BE2C (cell line): ENCODE measurements around the gene LDB2.
"Not testable (repeated sequence)": the region's sequence is repeated elsewhere in the genome, so short reads cannot be mapped to it uniquely, and the experiment has no call there.

Experiments
- DNase-seq: peaks from one replicate; pipeline ENCODE4 v3.0.0-alpha.2; 2020
- H3K27me3 ChIP-seq: fragments of 250-450 bp; sonication (Bioruptor Pico); 2 replicates; pipeline ENCODE4 v1.5.1; 2020; ENCODE audit warnings: mild to moderate bottlenecking
- H3K36me3 ChIP-seq: fragments of 250-450 bp; sonication (Bioruptor Pico); 2 replicates; pipeline ENCODE4 v1.5.1; 2020; ENCODE audit warnings: mild to moderate bottlenecking
- H3K4me1 ChIP-seq: fragments of 250-450 bp; sonication (Bioruptor Pico); 2 replicates; pipeline ENCODE4 v1.5.1; 2020
- H3K4me3 ChIP-seq: 2 replicates; pipeline ENCODE4 v1.5.1; 2011; ENCODE audit warnings: low read depth, low read length
- H3K9me3 ChIP-seq: fragments of 250-450 bp; sonication (Bioruptor Pico); 2 replicates; pipeline ENCODE4 v1.5.1; 2020
- CTCF ChIP-seq: IDR thresholded peaks from 2 replicates; pipeline ENCODE4 v1.5.1; 2012; ENCODE audit warnings: mild to moderate bottlenecking, low read depth, low read length

LDB2 gene

GRCh38 chr4:16926214-16926613, 27.8 kb upstream of the LDB2 start:
- no peaks in the 10 kb centered on the region for H3K9me3 ChIP-seq
- H3K4me3 ChIP-seq, result no peak overlapping the region
- H3K27me3 ChIP-seq, result no peaks in the 10 kb centered on the region
- no peaks in the 10 kb centered on the region for H3K36me3 ChIP-seq
- no peak for TF ChIP-seq CTCF
- no peak for DNase-seq
- no peaks in the 10 kb centered on the region for H3K4me1 ChIP-seq

- not testable (repeated sequence) for H3K27me3 ChIP-seq, H3K9me3 ChIP-seq, DNase-seq, H3K4me3 ChIP-seq, H3K36me3 ChIP-seq, H3K4me1 ChIP-seq
These were observed 20.3 kb upstream of the LDB2 start for GRCh38 chr4:16918716-16919115.

GRCh38 chr4:16916719-16917337, 18.4 kb upstream of the LDB2 start:
- TF ChIP-seq CTCF, result peak; percentile 99
- Histone ChIP-seq H3K9me3 (no peaks in the 10 kb centered on the region), H3K4me1 (no peaks in the 10 kb centered on the region), H3K4me3 (no peak overlapping the region), H3K27me3 (no peaks in the 10 kb centered on the region), H3K36me3 (no peaks in the 10 kb centered on the region)
- DNase-seq, result peak; percentile 79

GRCh38 chr4:16916031-16916430, 17.6 kb upstream of the LDB2 start:
- Histone ChIP-seq H3K36me3 (no peaks in the 10 kb centered on the region), H3K27me3 (no peaks in the 10 kb centered on the region), H3K4me1 (no peaks in the 10 kb centered on the region), H3K4me3 (no peak overlapping the region), H3K9me3 (no peaks in the 10 kb centered on the region)
- no peak for TF ChIP-seq CTCF
- DNase-seq, result no peak

- Histone ChIP-seq H3K36me3 (no peaks in the 10 kb centered on the region), H3K4me3 (no peak overlapping the region), H3K4me1 (no peaks in the 10 kb centered on the region), H3K9me3 (no peaks in the 10 kb centered on the region), H3K27me3 (no peaks in the 10 kb centered on the region)
- peak; percentile 40 for DNase-seq
- peak; percentile 65 for TF ChIP-seq CTCF
These were observed 15.8 kb upstream of the LDB2 start for GRCh38 chr4:16914208-16914607.

- no peak for DNase-seq
- Histone ChIP-seq H3K9me3 (no peaks in the 10 kb centered on the region), H3K4me1 (no peaks in the 10 kb centered on the region; the same call in 1 of the 2 replicates), H3K36me3 (no peaks in the 10 kb centered on the region), H3K27me3 (no peaks in the 10 kb centered on the region), H3K4me3 (no peak overlapping the region)
- no peak for TF ChIP-seq CTCF
These were observed 14.5 kb upstream of the LDB2 start for GRCh38 chr4:16912896-16913295.

- no peak for TF ChIP-seq CTCF
- no peaks in the 10 kb centered on the region for H3K27me3 ChIP-seq
- DNase-seq, result no peak
- no peak overlapping the region for H3K4me3 ChIP-seq
- no peaks in the 10 kb centered on the region for H3K36me3 ChIP-seq
- no peaks in the 10 kb centered on the region; the same call in 1 of the 2 replicates for H3K4me1 ChIP-seq
- no peaks in the 10 kb centered on the region for H3K9me3 ChIP-seq
These were observed 10.8 kb upstream of the LDB2 start for GRCh38 chr4:16909281-16909680.
